Measurements from ENCODE around the gene CMTM4. TPM values are rescaled to one million over a fixed set of nuclear protein-coding genes. Genes with fewer than 3 reads are reported as not detected.

Gene CMTM4
- total RNA-seq, 4 donors from 2014 or later = 6.1 to 41.5 (median 15.1) TPM

GRCh38 chr16:66676599-66676998 lies 19.9 kb downstream of the CMTM4 start:
- H3K27ac ChIP-seq = no peak overlapping the region
- no peak for TF ChIP-seq POLR2A (IDR thresholded peaks at IDR 0.05)
- no peak for TF ChIP-seq CTCF (IDR thresholded peaks at IDR 0.05)

DNA sequence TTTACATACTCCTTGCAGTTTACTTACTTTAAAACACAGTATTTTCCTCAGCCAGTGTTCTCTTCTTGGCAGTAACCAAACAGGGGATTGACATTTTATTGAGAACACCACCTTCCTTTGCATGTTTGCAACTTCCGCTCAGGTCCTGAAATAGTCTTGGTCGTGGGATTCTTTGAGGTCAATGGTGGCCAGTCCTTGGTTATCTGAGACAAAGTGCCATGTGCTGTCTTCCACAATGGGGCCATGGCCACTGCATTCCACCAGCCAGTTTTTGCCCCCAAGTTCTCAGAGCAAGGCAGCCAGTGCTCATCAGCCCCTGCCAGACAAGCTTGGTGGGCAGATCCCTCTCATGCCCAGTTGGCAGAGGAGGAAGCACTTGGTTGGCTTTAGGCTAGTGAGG lies 22.9 kb downstream of the CMTM4 start:
- no peak overlapping the region for H3K27ac ChIP-seq
- no peaks in the 10 kb centered on the region for H3K9me3 ChIP-seq
- no peaks in the 10 kb centered on the region for H3K36me3 ChIP-seq

More at GRCh38 chr16:66676599-66676998, 19.9 kb downstream of the CMTM4 start:
- H3K4me1 ChIP-seq = no peaks in the 10 kb centered on the region
- intact Hi-C loops (cut with DNase I; ENCODE audit: low total_unique reads) = no loop called here
- H3K27me3 ChIP-seq = no peaks in the 10 kb centered on the region
- no peak overlapping the region for H3K4me3 ChIP-seq
- no peaks in the 10 kb centered on the region for H3K36me3 ChIP-seq
- no peak for DNase-seq
- no peaks in the 10 kb centered on the region for H3K9me3 ChIP-seq

GRCh38 chr16:66670691-66671388 lies 25.7 kb downstream of the CMTM4 start:
- intact Hi-C loops (cut with DNase I; ENCODE audit: low total_unique reads) = no loop called here
- Histone ChIP-seq H3K36me3 (no peaks in the 10 kb centered on the region), H3K27ac (no peak overlapping the region), H3K9me3 (no peaks in the 10 kb centered on the region), H3K4me3 (no peak overlapping the region), H3K27me3 (no peaks in the 10 kb centered on the region), H3K4me1 (no peaks in the 10 kb centered on the region)
- TF ChIP-seq CTCF (IDR thresholded peaks at IDR 0.05) (no peak), POLR2A (IDR thresholded peaks at IDR 0.05) (no peak)
- DNase-seq = no peak

More for the DNA sequence above, 22.9 kb downstream of the CMTM4 start:
- Histone ChIP-seq H3K4me1 (no peaks in the 10 kb centered on the region), H3K27me3 (no peaks in the 10 kb centered on the region), H3K4me3 (no peak overlapping the region)
- no peak for TF ChIP-seq POLR2A (IDR thresholded peaks at IDR 0.05)
- TF ChIP-seq CTCF (IDR thresholded peaks at IDR 0.05) = no peak
- DNase-seq = no peak
- intact Hi-C loops (cut with DNase I; ENCODE audit: low total_unique reads) = no loop called here

DNA sequence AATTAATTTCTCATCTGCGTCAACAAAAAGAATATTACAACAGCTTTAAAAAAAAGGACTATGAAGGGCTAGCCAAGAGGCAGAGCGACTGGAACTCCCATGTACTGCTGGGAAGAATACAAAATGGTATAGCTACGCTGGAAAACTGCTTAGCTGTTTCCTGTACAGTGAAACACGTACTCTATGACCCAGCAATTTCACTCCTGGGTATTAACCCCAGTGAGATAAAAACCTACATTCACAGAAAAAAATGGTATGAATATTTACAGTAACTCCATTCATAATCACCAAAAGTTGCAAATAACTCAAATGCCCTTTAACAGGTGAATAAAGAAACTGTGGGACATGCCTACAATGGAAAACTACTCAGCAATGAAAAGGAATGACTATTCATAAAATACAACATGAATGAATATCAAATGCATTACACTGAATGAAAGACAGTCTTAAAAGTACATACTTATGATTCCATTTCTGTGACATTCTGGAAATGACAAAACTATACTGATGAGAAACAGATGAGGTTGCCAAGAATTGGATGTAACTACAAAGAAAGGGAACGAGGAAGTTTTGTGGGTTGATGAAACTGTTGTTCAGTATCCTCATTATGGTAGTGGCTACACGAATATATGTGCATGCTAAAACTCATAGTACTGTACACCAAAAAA lies 27.6 kb downstream of the CMTM4 start:
- intact Hi-C loops (cut with DNase I; ENCODE audit: low total_unique reads) = no loop called here
- Histone ChIP-seq H3K9me3 (no peaks in the 10 kb centered on the region), H3K4me1 (no peaks in the 10 kb centered on the region), H3K27me3 (no peaks in the 10 kb centered on the region), H3K36me3 (no peaks in the 10 kb centered on the region), H3K27ac (no peak overlapping the region), H3K4me3 (no peak overlapping the region)
- no peak for DNase-seq
- no peak for TF ChIP-seq CTCF (IDR thresholded peaks at IDR 0.05)
- no peak for TF ChIP-seq POLR2A (IDR thresholded peaks at IDR 0.05)

GRCh38 chr16:66667944-66668343 lies 28.6 kb downstream of the CMTM4 start:
- Histone ChIP-seq H3K9me3 (no peaks in the 10 kb centered on the region), H3K27ac (no peak overlapping the region), H3K27me3 (no peaks in the 10 kb centered on the region), H3K4me3 (no peak overlapping the region), H3K36me3 (no peaks in the 10 kb centered on the region), H3K4me1 (no peaks in the 10 kb centered on the region)
- no peak for TF ChIP-seq CTCF (IDR thresholded peaks at IDR 0.05)
- no peak for TF ChIP-seq POLR2A (IDR thresholded peaks at IDR 0.05)
- DNase-seq = no peak
- intact Hi-C loops (cut with DNase I; ENCODE audit: low total_unique reads) = no loop called here

All from uterus (tissue), 4 donors.